ENCODE results near the gene MDFI.
"Not testable (repeated sequence)": the region's sequence is repeated elsewhere in the genome, so short reads cannot be mapped to it uniquely, and the experiment has no call there.

The MDFI gene

GRCh38 chr6:41608443-41609151 is 29.7 kb upstream of the MDFI start:
- no peak for TF ChIP-seq CTCF (IDR thresholded peaks at IDR 0.05; ENCODE audit: low read depth, low read length)
- DNase-seq (ENCODE audit: low read depth in 2 of 2) = no peak

GRCh38 chr6:41614715-41615114 is 23.6 kb upstream of the MDFI start:
- TF ChIP-seq CTCF (IDR thresholded peaks at IDR 0.05; ENCODE audit: low read depth, low read length) = no peak
- DNase-seq (ENCODE audit: low read depth in 2 of 2) = no peak
- H3K4me3 ChIP-seq (replicated peaks in 1 of 2; ENCODE audit: low read depth in 2 of 2, low read length in 2 of 2) = no peak overlapping the region

More at GRCh38 chr6:41608443-41609151, 29.7 kb upstream of the MDFI start:
- no peak overlapping the region for H3K4me3 ChIP-seq (replicated peaks in 1 of 2; ENCODE audit: low read depth in 2 of 2, low read length in 2 of 2)

- no peak overlapping the region for H3K4me3 ChIP-seq (replicated peaks in 1 of 2; ENCODE audit: low read depth in 2 of 2, low read length in 2 of 2)
- DNase-seq (ENCODE audit: low read depth in 2 of 2) = no peak
- TF ChIP-seq CTCF (IDR thresholded peaks at IDR 0.05; ENCODE audit: low read depth, low read length) = no peak
These were observed 23.0 kb upstream of the MDFI start for GRCh38 chr6:41615311-41615710.

- H3K4me3 ChIP-seq (replicated peaks in 1 of 2; ENCODE audit: low read depth in 2 of 2, low read length in 2 of 2) = no peak overlapping the region
- no peak for TF ChIP-seq CTCF (IDR thresholded peaks at IDR 0.05; ENCODE audit: low read depth, low read length)
- no peak for DNase-seq (ENCODE audit: low read depth in 2 of 2)
These were observed 19.7 kb upstream of the MDFI start for GRCh38 chr6:41618598-41618997.

- H3K4me3 ChIP-seq (replicated peaks in 1 of 2; ENCODE audit: low read depth in 2 of 2, low read length in 2 of 2); DNase-seq (ENCODE audit: low read depth in 2 of 2): not testable (repeated sequence)
These were observed 19.1 kb upstream of the MDFI start for GRCh38 chr6:41619193-41619592.

GRCh38 chr6:41621367-41621766 is 16.9 kb upstream of the MDFI start:
- TF ChIP-seq CTCF (IDR thresholded peaks at IDR 0.05; ENCODE audit: low read depth, low read length) = no peak
- DNase-seq (ENCODE audit: low read depth in 2 of 2) = no peak
- no peak overlapping the region for H3K4me3 ChIP-seq (replicated peaks in 1 of 2; ENCODE audit: low read depth in 2 of 2, low read length in 2 of 2)

GRCh38 chr6:41621802-41622201 is 16.5 kb upstream of the MDFI start:
- no peak for DNase-seq (ENCODE audit: low read depth in 2 of 2)
- H3K4me3 ChIP-seq (replicated peaks in 1 of 2; ENCODE audit: low read depth in 2 of 2, low read length in 2 of 2) = no peak overlapping the region
- TF ChIP-seq CTCF (IDR thresholded peaks at IDR 0.05; ENCODE audit: low read depth, low read length) = no peak
